ENCODE measurements around the gene USP28. TPM values are rescaled to one million over a fixed set of nuclear protein-coding genes. Genes with fewer than 3 reads are reported as not detected.

The USP28 gene
- total RNA-seq, 1 donor from 2014 or later, result 14.2 TPM

DNA sequence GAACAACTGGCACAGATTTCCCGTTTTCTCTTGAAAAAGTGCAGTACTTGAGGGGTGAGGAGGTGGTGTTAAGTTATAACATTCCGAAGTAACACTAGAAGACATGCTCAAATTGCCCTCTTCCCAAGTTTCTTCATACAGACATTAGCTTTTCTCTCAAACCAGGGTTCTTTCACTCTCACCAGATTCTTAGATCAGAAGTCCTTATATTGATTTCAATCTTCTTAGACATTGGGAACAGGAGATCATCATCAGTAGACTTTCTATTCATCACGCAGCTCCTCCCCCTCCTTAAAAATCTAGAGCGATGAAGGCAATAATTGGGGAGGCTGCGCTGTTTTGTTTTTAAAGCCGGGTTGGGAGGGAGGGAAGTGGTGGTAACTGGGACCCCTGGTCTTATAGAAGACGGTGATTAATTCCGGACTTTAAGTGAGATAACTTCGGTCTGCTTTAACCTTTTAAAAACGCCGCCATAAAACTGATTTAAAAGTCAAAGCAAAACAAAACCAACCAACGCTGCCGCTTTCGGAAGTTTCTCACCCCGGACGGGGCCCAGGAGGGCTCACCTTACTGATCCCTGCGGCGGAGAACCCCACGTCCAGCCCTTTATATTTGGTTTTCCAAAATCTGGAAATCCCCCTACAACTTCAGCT lies 665 bp downstream of the USP28 start:
- Histone ChIP-seq H3K36me3 (no peaks in the 10 kb centered on the region), H2AFZ (replicated peaks) (peak overlapping the region; percentile 80), H3K4me1 (peaks cover 44% of the 10 kb centered on the region), H4K20me1 (ENCODE audit: low read depth) (peaks cover 11% of the 10 kb centered on the region), H3K27ac (no peak overlapping the region), H3K9ac (no peak overlapping the region), H3F3A (ENCODE audit: low read depth) (peaks cover 29% of the 10 kb centered on the region), H3K79me2 (ENCODE audit: low read depth) (peaks cover 33% of the 10 kb centered on the region), H3K4me2 (peak overlapping the region; percentile 85), H3K27me3 (peaks cover 24% of the 10 kb centered on the region), H3K9me3 (ENCODE audit: low read depth) (no peaks in the 10 kb centered on the region), H3K4me3 (peak overlapping the region; percentile 56)
- Mint-ChIP-seq H3K4me1 (peaks cover 53% of the 10 kb centered on the region), H3K9me3 (peaks cover 9% of the 10 kb centered on the region), H3K36me3 (peaks cover 8% of the 10 kb centered on the region), H3K4me3 (peak overlapping the region; percentile 95), H3K27me3 (ENCODE audit: insufficient read depth, low read depth) (peaks cover 4% of the 10 kb centered on the region), H3K27ac (peak overlapping the region; percentile 53)
- peak; percentile 39 for DNase-seq (ENCODE audit: low spot score)
- TF ChIP-seq EZH2phosphoT487 (IDR thresholded peaks at IDR 0.05) (peak; percentile 27), EZH2 (IDR thresholded peaks at IDR 0.05) (no peak)
- TF ChIP-seq, protein P1, sequence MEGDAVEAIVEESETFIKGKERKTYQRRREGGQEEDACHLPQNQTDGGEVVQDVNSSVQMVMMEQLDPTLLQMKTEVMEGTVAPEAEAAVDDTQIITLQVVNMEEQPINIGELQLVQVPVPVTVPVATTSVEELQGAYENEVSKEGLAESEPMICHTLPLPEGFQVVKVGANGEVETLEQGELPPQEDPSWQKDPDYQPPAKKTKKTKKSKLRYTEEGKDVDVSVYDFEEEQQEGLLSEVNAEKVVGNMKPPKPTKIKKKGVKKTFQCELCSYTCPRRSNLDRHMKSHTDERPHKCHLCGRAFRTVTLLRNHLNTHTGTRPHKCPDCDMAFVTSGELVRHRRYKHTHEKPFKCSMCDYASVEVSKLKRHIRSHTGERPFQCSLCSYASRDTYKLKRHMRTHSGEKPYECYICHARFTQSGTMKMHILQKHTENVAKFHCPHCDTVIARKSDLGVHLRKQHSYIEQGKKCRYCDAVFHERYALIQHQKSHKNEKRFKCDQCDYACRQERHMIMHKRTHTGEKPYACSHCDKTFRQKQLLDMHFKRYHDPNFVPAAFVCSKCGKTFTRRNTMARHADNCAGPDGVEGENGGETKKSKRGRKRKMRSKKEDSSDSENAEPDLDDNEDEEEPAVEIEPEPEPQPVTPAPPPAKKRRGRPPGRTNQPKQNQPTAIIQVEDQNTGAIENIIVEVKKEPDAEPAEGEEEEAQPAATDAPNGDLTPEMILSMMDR (IDR thresholded peaks at IDR 0.05), result no peak

DNA sequence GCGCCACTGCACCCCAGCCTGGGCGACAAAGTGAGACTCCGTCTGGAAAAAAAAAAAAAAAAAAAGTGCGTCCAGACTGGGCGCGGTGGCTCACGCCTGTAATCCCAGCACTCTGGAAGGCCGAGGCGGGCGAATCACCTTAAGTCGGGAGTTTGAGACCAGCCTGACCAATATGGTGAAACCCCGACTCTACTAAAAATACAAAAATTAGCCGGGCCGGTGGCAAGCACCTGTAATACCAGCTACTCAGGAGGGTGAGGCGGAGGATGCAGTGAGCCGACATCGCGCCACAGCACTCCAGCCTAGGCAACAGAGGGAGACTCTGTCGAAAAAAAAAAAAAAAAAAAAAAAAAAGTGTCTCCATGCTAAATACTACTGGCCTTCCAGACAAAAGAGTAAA lies 1.3 kb downstream of the USP28 start:
- H3K4me1 ChIP-seq, result peaks cover 44% of the 10 kb centered on the region
- Mint-ChIP-seq H3K4me1 (peaks cover 53% of the 10 kb centered on the region), H3K27ac (no peak overlapping the region), H3K9me3 (peaks cover 8% of the 10 kb centered on the region), H3K4me3 (peak overlapping the region; percentile 95), H3K36me3 (peaks cover 11% of the 10 kb centered on the region), H3K27me3 (ENCODE audit: insufficient read depth, low read depth) (peaks cover 4% of the 10 kb centered on the region)
- H3K27ac ChIP-seq, result no peak overlapping the region
- H3K4me3 ChIP-seq, result peak overlapping the region; percentile 56
- H3K9me3 ChIP-seq (ENCODE audit: low read depth), result no peaks in the 10 kb centered on the region
- peaks cover 39% of the 10 kb centered on the region for H3K79me2 ChIP-seq (ENCODE audit: low read depth)
- peaks cover 24% of the 10 kb centered on the region for H3K27me3 ChIP-seq
- DNase-seq (ENCODE audit: low spot score), result no peak
- H3K9ac ChIP-seq, result no peak overlapping the region
- TF ChIP-seq EZH2 (IDR thresholded peaks at IDR 0.05), result no peak
- TF ChIP-seq, protein P1 (IDR thresholded peaks at IDR 0.05), result no peak
- H3K4me2 ChIP-seq, result peak overlapping the region; percentile 85
- peaks cover 29% of the 10 kb centered on the region for H3F3A ChIP-seq (ENCODE audit: low read depth)
- no peaks in the 10 kb centered on the region for H3K36me3 ChIP-seq
- H4K20me1 ChIP-seq (ENCODE audit: low read depth), result peaks cover 11% of the 10 kb centered on the region
- no peak overlapping the region for H2AFZ ChIP-seq (replicated peaks)

DNA sequence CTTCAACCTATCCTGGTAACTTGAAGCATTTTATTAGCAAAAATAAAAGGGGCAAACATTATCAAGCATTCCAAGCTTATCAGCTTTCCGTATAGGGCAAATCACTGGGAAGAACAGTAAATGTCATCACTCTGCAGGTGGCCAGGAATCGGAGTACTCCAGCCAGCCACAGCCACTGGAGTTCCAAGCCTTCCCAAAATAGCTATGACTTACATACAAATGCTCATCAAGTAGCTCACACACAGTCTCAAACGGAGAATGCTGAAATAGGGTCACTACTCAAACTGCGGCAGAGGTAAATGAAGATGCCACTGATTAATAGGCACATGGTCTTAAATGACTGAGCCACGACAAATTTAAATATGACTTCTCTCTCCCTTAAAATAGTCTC lies 2.1 kb downstream of the USP28 start:
- H2AFZ ChIP-seq (replicated peaks), result no peak overlapping the region
- DNase-seq (ENCODE audit: low spot score), result peak; percentile 30
- no peak overlapping the region for H3K27ac Mint-ChIP-seq
- peaks cover 42% of the 10 kb centered on the region for H3K79me2 ChIP-seq (ENCODE audit: low read depth)
- peaks cover 11% of the 10 kb centered on the region for H4K20me1 ChIP-seq (ENCODE audit: low read depth)
- H3K36me3 Mint-ChIP-seq, result peaks cover 11% of the 10 kb centered on the region
- peaks cover 24% of the 10 kb centered on the region for H3K27me3 ChIP-seq
- H3K27ac ChIP-seq, result no peak overlapping the region
- TF ChIP-seq EZH2 (IDR thresholded peaks at IDR 0.05) (no peak), EZH2phosphoT487 (IDR thresholded peaks at IDR 0.05) (no peak)
- TF ChIP-seq, protein P1 (IDR thresholded peaks at IDR 0.05), result no peak
- peaks cover 4% of the 10 kb centered on the region for H3K27me3 Mint-ChIP-seq (ENCODE audit: insufficient read depth, low read depth)
- peak overlapping the region; percentile 37 for H3K4me2 ChIP-seq
- no peaks in the 10 kb centered on the region for H3K36me3 ChIP-seq
- no peak overlapping the region for H3K9ac ChIP-seq
- peaks cover 51% of the 10 kb centered on the region for H3K4me1 Mint-ChIP-seq
- peaks cover 44% of the 10 kb centered on the region for H3K4me1 ChIP-seq
- H3K4me3 ChIP-seq, result no peak overlapping the region
- H3K9me3 ChIP-seq (ENCODE audit: low read depth), result no peaks in the 10 kb centered on the region
- peaks cover 29% of the 10 kb centered on the region for H3F3A ChIP-seq (ENCODE audit: low read depth)
- H3K4me3 Mint-ChIP-seq, result peak overlapping the region; percentile 95
- peaks cover 2% of the 10 kb centered on the region for H3K9me3 Mint-ChIP-seq
